K562 (cell line): Measurements from ENCODE around the gene CCDC136. TPM values are rescaled to one million over a fixed set of nuclear protein-coding genes. Genes with fewer than 3 reads are reported as not detected.
A peak's percentile ranks its signal among the peaks of the same experiment; 100 is the strongest.

Experiments used
- CBX5 ChIP-seq: IDR thresholded peaks from 2 replicates; pipeline ENCODE4 v1.6.1; 2014; ENCODE audit warnings: low read depth, borderline replicate concordance
- CTCF ChIP-seq, 3 experiments: IDR thresholded peaks in 2 of 3; conservative IDR thresholded peaks in 1 of 3; 2 replicates each; pipeline ENCODE4 v1.5.1; 2011 to 2012; ENCODE audit warnings: low read length in 3 of 3, mild to moderate bottlenecking in 3 of 3, control low read depth in 2 of 3, improper control_type of control experiment in 1 of 3, inconsistent platforms in 1 of 3, low read depth in 1 of 3, mixed read lengths in 1 of 3, moderate library complexity in 1 of 3; ENCODE audit not compliant: insufficient read depth in 2 of 3
- E2F8 ChIP-seq: fragments of 450-650 bp; IDR thresholded peaks from 2 replicates; pipeline ENCODE4 v1.7.1; 2018; ENCODE audit warnings: mild to moderate bottlenecking, low read depth; ENCODE audit not compliant: partially characterized antibody
- ETV1 ChIP-seq: fragments of 450-650 bp; conservative IDR thresholded peaks from 2 replicates; pipeline ENCODE4 v1.6.1; 2016; ENCODE audit warnings: missing genetic modification characterization, control low read depth, low read depth, missing compliant biosample characterization
- GMEB1 ChIP-seq: fragments of 250-450 bp; sonication (Bioruptor Pico); IDR thresholded peaks from 2 replicates; pipeline ENCODE4 v1.4.0; 2020; ENCODE audit warnings: mild to moderate bottlenecking
- MTA3 ChIP-seq: fragments of 450-650 bp; formaldehyde crosslinking; IDR thresholded peaks from 2 replicates; pipeline ENCODE4 v1.6.1; 2017; ENCODE audit warnings: mild to moderate bottlenecking, borderline replicate concordance
- RBM14 ChIP-seq: fragments of 200-400 bp; formaldehyde crosslinking; IDR thresholded peaks from 2 replicates; pipeline ENCODE4 v1.6.1; 2018; ENCODE audit warnings: low read depth, mild to moderate bottlenecking, low read length, moderate library complexity, borderline replicate concordance; ENCODE audit not compliant: insufficient read depth
- ZBTB1 ChIP-seq: sonication (generic); formaldehyde crosslinking; IDR thresholded peaks from 2 replicates; pipeline ENCODE4 v1.8.1; 2023; ENCODE audit warnings: missing genetic modification reagents, low read depth, mild to moderate bottlenecking, borderline replicate concordance
- ZFX ChIP-seq: sonication (generic); formaldehyde crosslinking; IDR thresholded peaks from 2 replicates; pipeline ENCODE4 v1.8.0; 2022; ENCODE audit warnings: mild to moderate bottlenecking, missing genetic modification reagents, moderate library complexity
- ZKSCAN1 ChIP-seq: fragments of 150-350 bp; IDR thresholded peaks from 2 replicates; pipeline ENCODE4 v1.6.1; 2016; ENCODE audit warnings: low read depth, low read length
- ZNF165 ChIP-seq: fragments of 250-450 bp; sonication (Bioruptor Pico); IDR thresholded peaks from 2 replicates; pipeline ENCODE4 v1.4.0; 2020; ENCODE audit warnings: borderline replicate concordance
- ZNF184 ChIP-seq: sonication (generic); formaldehyde crosslinking; IDR thresholded peaks from 2 replicates; pipeline ENCODE4 v1.5.0; 2020; ENCODE audit warnings: missing genetic modification reagents
- ZNF23 ChIP-seq: fragments of 250-450 bp; sonication (Bioruptor Pico); IDR thresholded peaks from 2 replicates; pipeline ENCODE4 v1.4.0; 2020; ENCODE audit warnings: mild to moderate bottlenecking
- ZNF347 ChIP-seq: fragments of 450-650 bp; formaldehyde crosslinking; IDR thresholded peaks from 2 replicates; pipeline ENCODE4 v1.4.0; 2020; ENCODE audit warnings: low read depth, mild to moderate bottlenecking, moderate library complexity
- ZNF75A ChIP-seq: fragments of 450-650 bp; formaldehyde crosslinking; IDR thresholded peaks from 2 replicates; pipeline ENCODE4 v1.4.0; 2020; ENCODE audit warnings: mild to moderate bottlenecking
- ZZZ3 ChIP-seq: fragments of 450-650 bp; IDR thresholded peaks from 2 replicates; pipeline ENCODE4 v1.6.1; 2016; ENCODE audit warnings: antibody characterized with exemption, mild to moderate bottlenecking, moderate library complexity
- polyA plus RNA-seq, 8 experiments: library from polyadenylated mRNA; depleted of rRNA in 4 of 8; stranded (reverse) in 5 of 8; unstranded in 3 of 8; fragments of >200 nt; fragmentation: Nextera tagmentation in 2 of 8; fragmentation: Illumina TruSeq in 1 of 8; extraction: Ambion mirVana in 2 of 8; extraction: Trizol in 1 of 8; gene quantifications; 2 replicates each; pipeline versions ENCODE4 v1.2.1 to v1.2.3, GENCODE V29; 2011 to 2014; ENCODE audit warnings: inconsistent platforms in 1 of 8, missing spikeins in 1 of 8
- total RNA-seq, 7 experiments: library from RNA; depleted of rRNA in 6 of 7; stranded (reverse); fragments of >200 nt in 6 of 7; fragmentation: Illumina TruSeq in 2 of 7; extraction: Trizol in 2 of 7; gene quantifications; 2 replicates each; pipeline versions ENCODE4 v1.2.1 to v1.2.3, GENCODE V29; 2011 to 2021; ENCODE audit warnings: low replicate concordance in 1 of 7

CCDC136 gene
- total and polyA plus RNA-seq, 9 of the 15 experiments (the other 6 are each of a cell fraction or from before 2014, with no cell fraction given), result 2.4 to 40.8 (median 26.5) TPM

GRCh38 chr7:128831994-128832879, 40.5 kb downstream of the CCDC136 start (continued):
- TF ChIP-seq ZBTB1 (CRISPR knock-in tag), result no peak; the same call in 1 of the 2 replicates
- TF ChIP-seq ZNF23 (CRISPR knock-in tag), result no peak
- TF ChIP-seq ETV1 (tag), result peak; percentile 51; the same call in 1 of the 2 replicates
- no peak for TF ChIP-seq ZNF165
- no peak for TF ChIP-seq ZNF184 (CRISPR knock-in tag)
- no peak for TF ChIP-seq GMEB1 (CRISPR knock-in tag)
- no peak for TF ChIP-seq ZZZ3
- 0 out of 2 replicates have a peak, but pooled peaks have one; percentile 10 for TF ChIP-seq ZKSCAN1
- TF ChIP-seq CBX5, result peak; percentile 43; the same call in 1 of the 2 replicates
- TF ChIP-seq ZFX (CRISPR knock-in tag), result 0 out of 2 replicates have a peak, but pooled peaks have one; percentile 37
- TF ChIP-seq RBM14, result no peak
- no peak for TF ChIP-seq ZNF347
- no peak for TF ChIP-seq E2F8
- peak in 2 of 3 experiments; percentile 15 to 31; a peak in 3 of 6 replicates for TF ChIP-seq CTCF (IDR thresholded peaks at IDR 0.05 in 2 of 3, conservative IDR thresholded peaks at IDR 0.05 in 1 of 3; ENCODE audit: insufficient read depth in 2 of 3, low read depth in 1 of 3, low read length in 3 of 3)
- no peak for TF ChIP-seq ZNF75A (CRISPR knock-in tag)
- TF ChIP-seq MTA3, result peak; percentile 82
